Germinal center (tissue), 1 donor: ENCODE measurements around the gene DIMT1.

Experiments used
- DNase-seq: peaks from one replicate; pipeline ENCODE4 v3.0.0; 2012; ENCODE audit warnings: mixed read lengths, low spot score

Gene DIMT1

GRCh38 chr5:62403411-62404250, at the start of gene DIMT1:
DIMT1 (minus strand) TSS chr5:62403905; CDS start chr5:62403772, 133 bp downstream.
- DNase-seq = peak; percentile 95

- DNase-seq = no peak
Observed at GRCh38 chr5:62450259-62450658, 46.6 kb upstream of the DIMT1 start.

GRCh38 chr5:62448528-62448927, 44.8 kb upstream of the DIMT1 start:
- no peak for DNase-seq

- DNase-seq = no peak
Observed at GRCh38 chr5:62432621-62433064, 28.9 kb upstream of the DIMT1 start.

GRCh38 chr5:62431735-62432620, 28.3 kb upstream of the DIMT1 start:
- DNase-seq = no peak

GRCh38 chr5:62424763-62425162, 21.1 kb upstream of the DIMT1 start:
- no peak for DNase-seq

- no peak for DNase-seq
Observed at GRCh38 chr5:62421414-62421813, 17.7 kb upstream of the DIMT1 start.

GRCh38 chr5:62419609-62420008, 15.9 kb upstream of the DIMT1 start:
- DNase-seq = no peak

- no peak for DNase-seq
Observed at GRCh38 chr5:62418462-62419076, 14.9 kb upstream of the DIMT1 start.

GRCh38 chr5:62413711-62414110, 10.0 kb upstream of the DIMT1 start:
- DNase-seq = no peak

- DNase-seq = peak; percentile 97
Observed at GRCh38 chr5:62412549-62413329, 9.0 kb upstream of the DIMT1 start, which contains the start of gene IPO11. IPO11 (plus strand) TSS chr5:62412763; CDS start chr5:62437280, 24,517 bp downstream.

GRCh38 chr5:62395210-62395950, 8.3 kb downstream of the DIMT1 start:
- DNase-seq = no peak

GRCh38 chr5:62386824-62387223, 16.9 kb downstream of the DIMT1 start:
- DNase-seq = no peak

GRCh38 chr5:62385816-62386400, 17.8 kb downstream of the DIMT1 start:
- no peak for DNase-seq

GRCh38 chr5:62385131-62385530, 18.6 kb downstream of the DIMT1 start:
- DNase-seq = no peak

- DNase-seq = no peak
Observed at GRCh38 chr5:62376064-62376463, 27.6 kb downstream of the DIMT1 start.

GRCh38 chr5:62375627-62376026, 28.1 kb downstream of the DIMT1 start:
- DNase-seq = no peak

- DNase-seq = no peak
Observed at GRCh38 chr5:62374090-62374489, 29.6 kb downstream of the DIMT1 start.

GRCh38 chr5:62373382-62373781, 30.3 kb downstream of the DIMT1 start:
- DNase-seq = no peak

- DNase-seq = no peak
Observed at GRCh38 chr5:62372600-62372999, 31.1 kb downstream of the DIMT1 start.
